A549 (cell line): ENCODE data around the gene CTIF. TPM values are rescaled to one million over a fixed set of nuclear protein-coding genes. Genes with fewer than 3 reads are reported as not detected.

ENCODE experiments used
- ATAC-seq, 2 experiments: fragments of 200-7000 bp in 1 of 2; fragments of >200 bp in 1 of 2; cut with Nextera tagmentation in 1 of 2; cut with Tn5 transposase in 1 of 2; 3 replicates each; pipeline versions ENCODE4 v1.8.0 to v1.9.1; 2018 to 2020; ENCODE audit warnings: mild to moderate bottlenecking in 1 of 2, moderate library complexity in 1 of 2
- CTCF ChIA-PET: fragments of 300-600 bp; sonication (Branson Sonifier 250); formaldehyde crosslinking; extraction: SDS; loops from one replicate; lab custom pipeline; 2021; ENCODE audit warnings: antibody characterized with exemption, inconsistent platforms; lab: Yijun Ruan, JAX
- POLR2A ChIA-PET: fragments of 350-600 bp; formaldehyde crosslinking; extraction: SDS; loops from one replicate; lab custom pipeline; 2021; ENCODE audit warnings: antibody characterized with exemption, inconsistent platforms; lab: Yijun Ruan, JAX
- DNase-seq, 2 experiments: peaks; one replicate each; pipeline versions ENCODE4 v3.0.0 to v3.0.0-alpha.2; 2011 to 2016; ENCODE audit warnings: low read depth in 1 of 2, low spot score in 1 of 2
- FAIRE-seq: peaks from 2 replicates; lab custom pipeline; 2011; peaks lifted over from hg19 to GRCh38; lab: Jason Lieb, UNC
- H3K27ac ChIP-seq, 2 experiments: fragments of >200 bp; sonication (Bioruptor Twin); formaldehyde crosslinking; 3 replicates each; pipeline ENCODE4 v1.5.1; 2016 to 2017
- H3K4me1 ChIP-seq: fragments of >200 bp; sonication (Bioruptor Twin); formaldehyde crosslinking; 3 replicates; pipeline ENCODE4 v1.6.1; 2016
- H3K4me2 ChIP-seq: fragments of >200 bp; sonication (Bioruptor Twin); formaldehyde crosslinking; 3 replicates; pipeline ENCODE4 v1.6.1; 2016
- H3K4me3 ChIP-seq: fragments of >200 bp; sonication (Bioruptor Twin); formaldehyde crosslinking; 3 replicates; pipeline ENCODE4 v1.5.1; 2016
- H3K9me3 ChIP-seq: fragments of >200 bp; sonication (Bioruptor Twin); formaldehyde crosslinking; 3 replicates; pipeline ENCODE4 v1.6.1; 2016
- BHLHE40 ChIP-seq: IDR thresholded peaks from 2 replicates; pipeline ENCODE4 v1.6.1; 2012; ENCODE audit warnings: low read depth, low read length, inconsistent platforms
- CHD2 ChIP-seq: fragments of 150-350 bp; IDR thresholded peaks from 2 replicates; pipeline ENCODE4 v1.6.1; 2014; ENCODE audit warnings: low read length; ENCODE audit not compliant: partially characterized antibody
- CHD4 ChIP-seq: fragments of 200-600 bp; sonication (generic); IDR thresholded peaks from 2 replicates; pipeline ENCODE4 v1.6.1; 2016; ENCODE audit warnings: antibody characterized with exemption, mild to moderate bottlenecking, borderline replicate concordance
- EHF ChIP-seq: fragments of 250-450 bp; sonication (Bioruptor Pico); IDR thresholded peaks from 2 replicates; pipeline ENCODE4 v1.5.0; 2020; ENCODE audit warnings: mild to moderate bottlenecking
- ESRRA ChIP-seq: fragments of 150-350 bp; IDR thresholded peaks from 2 replicates; pipeline ENCODE4 v1.6.1; 2014; ENCODE audit warnings: mild to moderate bottlenecking, low read length, borderline replicate concordance
- HDAC2 ChIP-seq: fragments of 200-600 bp; sonication (generic); IDR thresholded peaks from 2 replicates; pipeline ENCODE4 v1.6.1; 2016
- HEYL ChIP-seq: fragments of 250-450 bp; sonication (Bioruptor Pico); IDR thresholded peaks from 2 replicates; pipeline ENCODE4 v1.8.0; 2021; ENCODE audit warnings: mild to moderate bottlenecking, moderate library complexity
- JUN ChIP-seq, 2 experiments: fragments of >200 bp; sonication (Bioruptor Twin); formaldehyde crosslinking; IDR thresholded peaks; 2 replicates in 1 of 2; 3 replicates in 1 of 2; pipeline ENCODE4 v1.6.1; 2016 to 2017
- JUNB ChIP-seq: fragments of >200 bp; sonication (Bioruptor Twin); formaldehyde crosslinking; IDR thresholded peaks from 2 replicates; pipeline ENCODE4 v1.6.1; 2016
- KDM1A ChIP-seq: fragments of 200-600 bp; sonication (generic); IDR thresholded peaks from 2 replicates; pipeline ENCODE4 v1.6.1; 2016; ENCODE audit warnings: low read depth, mild to moderate bottlenecking
- KDM5A ChIP-seq: fragments of 200-600 bp; sonication (generic); IDR thresholded peaks from 2 replicates; pipeline ENCODE4 v1.6.1; 2016; ENCODE audit warnings: antibody characterized with exemption, mild to moderate bottlenecking
- MAZ ChIP-seq: fragments of 150-350 bp; IDR thresholded peaks from 2 replicates; pipeline ENCODE4 v1.6.1; 2014; ENCODE audit warnings: antibody characterized with exemption, low read depth, low read length, borderline replicate concordance
- NFE2L2 ChIP-seq: fragments of 150-350 bp; conservative IDR thresholded peaks from 2 replicates; pipeline ENCODE4 v1.6.1; 2014; ENCODE audit warnings: low read length
- NPAS2 ChIP-seq: fragments of 250-450 bp; sonication (Bioruptor Pico); IDR thresholded peaks from 2 replicates; pipeline ENCODE4 v1.8.0; 2022; ENCODE audit warnings: mild to moderate bottlenecking, moderate library complexity, borderline replicate concordance
- PHF8 ChIP-seq: fragments of 200-600 bp; sonication (generic); IDR thresholded peaks from 2 replicates; pipeline ENCODE4 v1.6.1; 2016; ENCODE audit warnings: low read depth, mild to moderate bottlenecking, antibody characterized with exemption, moderate library complexity, borderline replicate concordance
- POLR2A ChIP-seq: IDR thresholded peaks from 2 replicates; pipeline ENCODE4 v1.6.1; 2012; ENCODE audit warnings: mild to moderate bottlenecking, low read length
- POLR2AphosphoS2 ChIP-seq: conservative IDR thresholded peaks from 2 replicates; pipeline ENCODE4 v1.6.1; 2012; ENCODE audit warnings: low read length, improper control_type of control experiment, inconsistent platforms
- RAD21 ChIP-seq, 2 experiments: fragments of >200 bp in 1 of 2; sonication (Bioruptor Twin) in 1 of 2; formaldehyde crosslinking in 1 of 2; IDR thresholded peaks in 1 of 2; conservative IDR thresholded peaks in 1 of 2; 2 replicates in 1 of 2; 3 replicates in 1 of 2; pipeline ENCODE4 v1.6.1; 2012 to 2018; ENCODE audit warnings: inconsistent platforms in 1 of 2
- RNF2 ChIP-seq: fragments of 200-600 bp; sonication (generic); IDR thresholded peaks from 2 replicates; pipeline ENCODE4 v1.6.1; 2016; ENCODE audit warnings: low read depth, mild to moderate bottlenecking, antibody characterized with exemption, moderate library complexity, borderline replicate concordance
- ZC3H11A ChIP-seq: fragments of 450-650 bp; IDR thresholded peaks from 2 replicates; pipeline ENCODE4 v1.6.1; 2014; ENCODE audit warnings: antibody characterized with exemption, mild to moderate bottlenecking
- ZFP36 ChIP-seq: fragments of 450-650 bp; IDR thresholded peaks from 2 replicates; pipeline ENCODE4 v1.6.1; 2014; ENCODE audit warnings: borderline replicate concordance; ENCODE audit not compliant: partially characterized antibody
- ZNF302 ChIP-seq: fragments of 250-450 bp; sonication (Bioruptor Pico); IDR thresholded peaks from 2 replicates; pipeline ENCODE4 v1.9.0; 2021; ENCODE audit warnings: inconsistent platforms, mild to moderate bottlenecking, moderate library complexity
- WGBS: methylation state at CpG from one replicate; pipeline ENCODE4 v1.1.6; 2017; ENCODE audit errors: missing lambda C conversion rate; 5-methylcytosine and 5-hydroxymethylcytosine counted together
- polyA plus RNA-seq, 4 experiments: library from polyadenylated mRNA; depleted of rRNA in 3 of 4; stranded (reverse); fragments of >200 nt; fragmentation: RNase III in 1 of 4; extraction: RNeasy Plus Mini Kit Qiagen cat#74134 plus additional on column Dnase treatment in 1 of 4; gene quantifications; 2 replicates in 3 of 4; 3 replicates in 1 of 4; pipeline ENCODE4 v1.2.3, GENCODE V29; 2011 to 2017
- TF ChIP-seq, protein P1 (sequence below): fragments of 150-350 bp; IDR thresholded peaks from 2 replicates; pipeline ENCODE4 v1.6.1; 2014; ENCODE audit warnings: low read depth, mild to moderate bottlenecking, low read length
- TF ChIP-seq, protein P2 (sequence below): IDR thresholded peaks from 2 replicates; pipeline ENCODE4 v1.6.1; 2012; ENCODE audit warnings: low read depth, borderline replicate concordance
- TF ChIP-seq, protein P3 (sequence below): fragments of >200 bp; sonication (Bioruptor Twin); formaldehyde crosslinking; IDR thresholded peaks from 3 replicates; pipeline ENCODE4 v1.5.1; 2016
- TF ChIP-seq, protein P4 (sequence below): IDR thresholded peaks from 2 replicates; pipeline ENCODE4 v1.6.1; 2012
- TF ChIP-seq, protein P5 (sequence below): IDR thresholded peaks from 2 replicates; pipeline ENCODE4 v1.6.1; 2012

Gene CTIF
- polyA plus RNA-seq, 2 of the 4 experiments (the other 2 are of a cell fraction) = 17.0 to 24.7 TPM

DNA sequence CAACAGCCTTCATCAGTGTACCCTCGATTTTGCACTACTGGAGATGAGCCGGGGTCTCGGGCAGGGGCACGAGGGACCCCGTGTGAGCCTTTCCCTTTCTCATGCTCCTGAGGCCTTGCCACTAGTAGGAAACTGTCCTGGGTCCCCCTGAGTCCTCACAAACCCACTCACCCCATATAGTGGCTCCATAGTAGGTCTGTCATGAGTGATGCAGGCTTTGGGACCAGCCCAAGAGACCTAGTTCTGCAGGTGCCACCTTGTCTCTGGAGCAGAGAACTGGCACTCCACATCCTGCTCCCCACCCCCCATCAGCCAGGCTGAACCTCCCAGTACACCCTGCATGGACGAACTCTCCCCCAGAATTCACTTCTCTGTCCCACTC is 224.9 kb downstream of the CTIF start:
- ChIA-PET POLR2A (no interaction called here), CTCF (interaction anchor here (1.0 kb wide), 1 partner anchor 9 kb away, joined by 3 read pairs; no protein-coding TSS in a partner anchor)
- WGBS = 83% methylated on average over 6 of the region's 6 CpGs
- ATAC-seq = no peak
- H3K4me2 ChIP-seq = no peak overlapping the region
- no peak for DNase-seq
- H3K4me3 ChIP-seq = no peak overlapping the region
- TF ChIP-seq KDM5A (no peak), HDAC2 (no peak), MAZ (no peak), JUN (IDR thresholded peaks at IDR 0.05) (no peak), RAD21 (conservative IDR thresholded peaks at IDR 0.05 in 1 of 2, IDR thresholded peaks at IDR 0.05 in 1 of 2) (no peak), CHD2 (no peak), POLR2AphosphoS2 (no peak), KDM1A (no peak), ESRRA (no peak), ZC3H11A (no peak)
- TF ChIP-seq, protein P1, sequence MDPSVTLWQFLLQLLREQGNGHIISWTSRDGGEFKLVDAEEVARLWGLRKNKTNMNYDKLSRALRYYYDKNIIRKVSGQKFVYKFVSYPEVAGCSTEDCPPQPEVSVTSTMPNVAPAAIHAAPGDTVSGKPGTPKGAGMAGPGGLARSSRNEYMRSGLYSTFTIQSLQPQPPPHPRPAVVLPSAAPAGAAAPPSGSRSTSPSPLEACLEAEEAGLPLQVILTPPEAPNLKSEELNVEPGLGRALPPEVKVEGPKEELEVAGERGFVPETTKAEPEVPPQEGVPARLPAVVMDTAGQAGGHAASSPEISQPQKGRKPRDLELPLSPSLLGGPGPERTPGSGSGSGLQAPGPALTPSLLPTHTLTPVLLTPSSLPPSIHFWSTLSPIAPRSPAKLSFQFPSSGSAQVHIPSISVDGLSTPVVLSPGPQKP = no peak
- TF ChIP-seq, protein P2, sequence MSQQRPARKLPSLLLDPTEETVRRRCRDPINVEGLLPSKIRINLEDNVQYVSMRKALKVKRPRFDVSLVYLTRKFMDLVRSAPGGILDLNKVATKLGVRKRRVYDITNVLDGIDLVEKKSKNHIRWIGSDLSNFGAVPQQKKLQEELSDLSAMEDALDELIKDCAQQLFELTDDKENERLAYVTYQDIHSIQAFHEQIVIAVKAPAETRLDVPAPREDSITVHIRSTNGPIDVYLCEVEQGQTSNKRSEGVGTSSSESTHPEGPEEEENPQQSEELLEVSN = no peak
- TF ChIP-seq, protein P3, sequence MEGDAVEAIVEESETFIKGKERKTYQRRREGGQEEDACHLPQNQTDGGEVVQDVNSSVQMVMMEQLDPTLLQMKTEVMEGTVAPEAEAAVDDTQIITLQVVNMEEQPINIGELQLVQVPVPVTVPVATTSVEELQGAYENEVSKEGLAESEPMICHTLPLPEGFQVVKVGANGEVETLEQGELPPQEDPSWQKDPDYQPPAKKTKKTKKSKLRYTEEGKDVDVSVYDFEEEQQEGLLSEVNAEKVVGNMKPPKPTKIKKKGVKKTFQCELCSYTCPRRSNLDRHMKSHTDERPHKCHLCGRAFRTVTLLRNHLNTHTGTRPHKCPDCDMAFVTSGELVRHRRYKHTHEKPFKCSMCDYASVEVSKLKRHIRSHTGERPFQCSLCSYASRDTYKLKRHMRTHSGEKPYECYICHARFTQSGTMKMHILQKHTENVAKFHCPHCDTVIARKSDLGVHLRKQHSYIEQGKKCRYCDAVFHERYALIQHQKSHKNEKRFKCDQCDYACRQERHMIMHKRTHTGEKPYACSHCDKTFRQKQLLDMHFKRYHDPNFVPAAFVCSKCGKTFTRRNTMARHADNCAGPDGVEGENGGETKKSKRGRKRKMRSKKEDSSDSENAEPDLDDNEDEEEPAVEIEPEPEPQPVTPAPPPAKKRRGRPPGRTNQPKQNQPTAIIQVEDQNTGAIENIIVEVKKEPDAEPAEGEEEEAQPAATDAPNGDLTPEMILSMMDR = no peak
- no peak overlapping the region for H3K27ac ChIP-seq
- FAIRE-seq = no peak
- no peaks in the 10 kb centered on the region for H3K9me3 ChIP-seq
- no peaks in the 10 kb centered on the region for H3K4me1 ChIP-seq

DNA sequence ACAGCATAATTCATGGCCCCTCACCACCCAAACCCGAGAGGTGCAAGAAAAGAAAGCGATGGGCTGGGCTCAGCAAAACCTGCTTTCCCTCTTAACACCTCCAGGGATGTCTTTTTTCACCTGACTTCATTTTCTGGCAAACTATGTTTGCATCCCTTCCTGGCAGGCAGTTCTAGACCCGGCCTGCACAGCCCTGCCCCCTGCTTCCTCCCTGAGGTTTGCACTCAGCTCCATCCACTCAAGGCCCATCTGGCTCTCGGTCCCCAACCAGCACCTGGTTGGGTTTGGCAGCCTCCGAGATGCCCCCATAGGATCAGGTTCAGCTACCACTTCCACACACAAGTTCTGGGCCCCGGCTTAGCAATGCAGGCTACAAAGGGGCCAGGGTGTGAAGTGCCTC is 226.2 kb downstream of the CTIF start:
- FAIRE-seq = no peak
- ATAC-seq = no peak

DNA sequence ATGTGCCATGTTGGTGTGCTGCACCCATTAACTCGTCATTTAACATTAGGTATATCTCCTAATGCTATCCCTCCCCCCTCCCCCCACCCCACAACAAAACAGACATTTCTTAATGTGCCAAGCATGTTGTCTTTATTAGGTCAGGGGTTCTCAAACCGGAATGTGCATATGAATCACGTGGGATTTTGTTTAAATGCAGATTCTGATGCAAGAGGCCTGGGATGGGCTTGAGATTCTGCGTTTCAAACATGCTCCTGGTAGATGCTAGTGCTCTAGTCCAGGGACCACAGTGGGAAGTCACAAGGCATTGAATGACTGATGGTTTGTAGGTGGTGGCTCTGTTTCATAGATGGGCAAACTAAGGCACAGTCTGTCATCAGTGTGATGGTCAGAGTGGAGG is 227.2 kb downstream of the CTIF start:
- Histone ChIP-seq H3K27ac (no peak overlapping the region), H3K9me3 (no peaks in the 10 kb centered on the region), H3K4me2 (no peak overlapping the region), H3K4me1 (no peaks in the 10 kb centered on the region), H3K4me3 (no peak overlapping the region)
- POLR2A ChIA-PET = no interaction called here
- CTCF ChIA-PET = interaction anchor here (0.9 kb wide), 1 partner anchor 10 kb away, joined by 4 read pairs; no protein-coding TSS in a partner anchor
- DNase-seq = no peak
- no peak for TF ChIP-seq NPAS2 (CRISPR knock-in tag)
- TF ChIP-seq HEYL (CRISPR knock-in tag) = no peak
- TF ChIP-seq POLR2A = no peak
- no peak for TF ChIP-seq JUN (IDR thresholded peaks at IDR 0.05)
- TF ChIP-seq BHLHE40 = no peak
- no peak for TF ChIP-seq ZNF302 (CRISPR knock-in tag)
- TF ChIP-seq, protein P4, sequence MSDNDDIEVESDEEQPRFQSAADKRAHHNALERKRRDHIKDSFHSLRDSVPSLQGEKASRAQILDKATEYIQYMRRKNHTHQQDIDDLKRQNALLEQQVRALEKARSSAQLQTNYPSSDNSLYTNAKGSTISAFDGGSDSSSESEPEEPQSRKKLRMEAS = no peak
- TF ChIP-seq ZFP36 = no peak
- no peak for TF ChIP-seq JUNB
- TF ChIP-seq RNF2 = no peak
- no peak for TF ChIP-seq ZC3H11A
- TF ChIP-seq CHD4 = no peak
- WGBS = 80% methylated on average over 4 of the region's 4 CpGs
- FAIRE-seq = no peak
- ATAC-seq = no peak

More for the DNA sequence above, 226.2 kb downstream of the CTIF start:
- DNase-seq = no peak
- TF ChIP-seq PHF8 (no peak), BHLHE40 (no peak), NPAS2 (CRISPR knock-in tag) (no peak), EHF (CRISPR knock-in tag) (no peak), NFE2L2 (no peak), ESRRA (no peak)
- TF ChIP-seq, protein P5, sequence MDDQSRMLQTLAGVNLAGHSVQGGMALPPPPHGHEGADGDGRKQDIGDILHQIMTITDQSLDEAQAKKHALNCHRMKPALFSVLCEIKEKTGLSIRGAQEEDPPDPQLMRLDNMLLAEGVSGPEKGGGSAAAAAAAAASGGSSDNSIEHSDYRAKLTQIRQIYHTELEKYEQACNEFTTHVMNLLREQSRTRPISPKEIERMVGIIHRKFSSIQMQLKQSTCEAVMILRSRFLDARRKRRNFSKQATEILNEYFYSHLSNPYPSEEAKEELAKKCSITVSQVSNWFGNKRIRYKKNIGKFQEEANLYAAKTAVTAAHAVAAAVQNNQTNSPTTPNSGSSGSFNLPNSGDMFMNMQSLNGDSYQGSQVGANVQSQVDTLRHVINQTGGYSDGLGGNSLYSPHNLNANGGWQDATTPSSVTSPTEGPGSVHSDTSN = no peak
- H3K27ac ChIP-seq = no peak overlapping the region
- no peaks in the 10 kb centered on the region for H3K4me1 ChIP-seq
- H3K4me3 ChIP-seq = no peak overlapping the region
- WGBS = 90% methylated on average over 4 of the region's 6 CpGs
- CTCF ChIA-PET = interaction anchor here (0.9 to 1.1 kb wide), 2 partner anchors 11 to 12 kb away, joined by 3 to 4 read pairs; no protein-coding TSS in a partner anchor
- H3K9me3 ChIP-seq = no peaks in the 10 kb centered on the region
- no peak overlapping the region for H3K4me2 ChIP-seq
- POLR2A ChIA-PET = no interaction called here
